Measurements from ENCODE around the gene MAP1LC3B.

DNA sequence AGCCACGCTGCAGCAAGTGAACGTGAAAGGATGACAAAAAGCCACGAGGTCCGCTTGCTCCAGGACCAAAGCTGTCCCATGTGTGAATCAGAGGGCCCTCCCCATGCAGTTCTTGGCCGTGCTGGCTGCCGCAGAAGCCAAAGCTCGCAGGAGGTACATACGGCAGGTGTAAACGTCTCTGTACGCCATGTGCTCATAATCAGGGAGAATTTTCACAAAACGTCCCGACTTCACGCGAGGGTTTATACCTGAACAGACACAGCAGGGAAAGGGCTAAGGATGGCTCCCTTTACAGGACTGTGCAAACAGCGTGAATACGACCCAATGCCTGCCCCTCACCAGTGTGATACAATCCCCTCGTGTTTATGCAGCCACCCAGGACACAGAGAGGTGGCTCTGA lies 33.9 kb upstream of the MAP1LC3B start:
- no peak for TF ChIP-seq CTCF (IDR thresholded peaks at IDR 0.05)
- TF ChIP-seq POLR2A (IDR thresholded peaks at IDR 0.05), result no peak

Measured in uterus (tissue), 2 donors.